ENCODE results near the gene GRPEL1. TPM values are rescaled to one million over a fixed set of nuclear protein-coding genes. Genes with fewer than 3 reads are reported as not detected.

Gene GRPEL1
- total and polyA plus RNA-seq, 10 of the 15 experiments (the other 5 are each of a cell fraction or from before 2014, with no cell fraction given) = 30.8 to 119 (median 67.6) TPM

- TF ChIP-seq CHD2 (IDR thresholded peaks at IDR 0.05; ENCODE audit: borderline replicate concordance, low read depth, low read length) (no peak), EZH2 (IDR thresholded peaks at IDR 0.05; ENCODE audit: borderline replicate concordance, control insufficient read depth, low read depth, low read length) (no peak), EED (IDR thresholded peaks at IDR 0.05; ENCODE audit: low read depth) (no peak), CBX3 (IDR thresholded peaks at IDR 0.05; ENCODE audit: borderline replicate concordance, low read depth) (no peak), CHD4 (IDR thresholded peaks at IDR 0.05) (no peak)
Measured at GRCh38 chr4:7054106-7054880, 13.6 kb downstream of the GRPEL1 start (continued).

- DNase-seq (ENCODE audit: low read depth, low spot score) (no peak), ATAC-seq (no peak), FAIRE-seq (no peak)
- H3K27ac ChIP-seq (ENCODE audit: control insufficient read depth, insufficient read depth) = no peak overlapping the region
- H2AFZ ChIP-seq (ENCODE audit: control insufficient read depth, low read depth, low read length) = no peak overlapping the region
- H3K4me3 ChIP-seq = no peak overlapping the region
- peaks cover 5% of the 10 kb centered on the region; the same call in 1 of the 2 replicates for H3K4me1 ChIP-seq (ENCODE audit: control insufficient read depth, insufficient read depth, low read length)
- H4K20me1 ChIP-seq (ENCODE audit: control insufficient read depth, insufficient read depth) = 0 out of 2 replicates have a peak, but pooled peaks cover 3% of the 10 kb centered on the region
- H3K27me3 ChIP-seq (replicated peaks in 1 of 2; ENCODE audit: control insufficient read depth in 2 of 2, insufficient read depth in 2 of 2, low read length in 1 of 2) = no peaks in the 10 kb centered on the region
- SMC1A ChIA-PET (ENCODE audit: uncharacterized antibody, unreplicated experiment) = no interaction called here
- WGBS (ENCODE audit: insufficient coverage, insufficient replicate concordance, low lambda C conversion rate, missing lambda C conversion rate) = 88% methylated on average over 20 of the region's 20 CpGs
- in situ Hi-C loops (cut with MboI) = no loop called here
- intact Hi-C loops (cut with micrococcal nuclease; ENCODE audit: unreplicated experiment) = no loop called here
- CTCF ChIA-PET = no interaction called here
- RAD21 ChIA-PET (ENCODE audit: unreplicated experiment) = no interaction called here
- H3K36me3 ChIP-seq (ENCODE audit: control insufficient read depth in 2 of 2, insufficient read depth in 2 of 2, low read length in 1 of 2) = peaks cover 14 to 19% of the 10 kb centered on the region in 2 experiments
- no peaks in the 10 kb centered on the region for H3K9me3 ChIP-seq (replicated peaks; ENCODE audit: control insufficient read depth, insufficient read depth, low read length)
- H3K4me2 ChIP-seq (ENCODE audit: control insufficient read depth, insufficient read depth) = no peak overlapping the region
- peaks cover 6% of the 10 kb centered on the region for H3K79me2 ChIP-seq (ENCODE audit: control insufficient read depth, insufficient read depth, low read length)
- no peak overlapping the region for H3K9ac ChIP-seq (ENCODE audit: control insufficient read depth, insufficient read depth, low read length)
- no TSS peak for BruUV-seq (replicated peaks)
- POLR2A ChIA-PET = no interaction called here
- TF ChIP-seq EGR1 (IDR thresholded peaks at IDR 0.05; ENCODE audit: borderline replicate concordance in 1 of 2, low read depth in 2 of 2, low read length in 2 of 2) (no peak), SMAD1 (IDR thresholded peaks at IDR 0.05; ENCODE audit: low read depth, partially characterized antibody) (no peak), FOXK2 (IDR thresholded peaks at IDR 0.05) (no peak), TCF12 (IDR thresholded peaks at IDR 0.05; ENCODE audit: low read depth, low read length) (no peak), STAT1 (conservative IDR thresholded peaks at IDR 0.05) (no peak), CBFB (IDR thresholded peaks at IDR 0.05; ENCODE audit: low read depth) (no peak), ELK1 (IDR thresholded peaks at IDR 0.05; ENCODE audit: low read depth, low read length) (no peak), SIN3A (IDR thresholded peaks at IDR 0.05; ENCODE audit: low read depth, low read length) (no peak), KDM1A (IDR thresholded peaks at IDR 0.05; ENCODE audit: borderline replicate concordance) (no peak), IKZF2 (IDR thresholded peaks at IDR 0.05) (no peak), CTCF (IDR thresholded peaks at IDR 0.05 in 2 of 3, conservative IDR thresholded peaks at IDR 0.05 in 1 of 3; ENCODE audit: control insufficient read depth in 2 of 3, extremely low read depth in 1 of 3, insufficient read depth in 1 of 3, low read depth in 3 of 3, low read length in 3 of 3) (no peak), NFXL1 (IDR thresholded peaks at IDR 0.05; ENCODE audit: borderline replicate concordance) (no peak)
- TF ChIP-seq, protein P1, sequence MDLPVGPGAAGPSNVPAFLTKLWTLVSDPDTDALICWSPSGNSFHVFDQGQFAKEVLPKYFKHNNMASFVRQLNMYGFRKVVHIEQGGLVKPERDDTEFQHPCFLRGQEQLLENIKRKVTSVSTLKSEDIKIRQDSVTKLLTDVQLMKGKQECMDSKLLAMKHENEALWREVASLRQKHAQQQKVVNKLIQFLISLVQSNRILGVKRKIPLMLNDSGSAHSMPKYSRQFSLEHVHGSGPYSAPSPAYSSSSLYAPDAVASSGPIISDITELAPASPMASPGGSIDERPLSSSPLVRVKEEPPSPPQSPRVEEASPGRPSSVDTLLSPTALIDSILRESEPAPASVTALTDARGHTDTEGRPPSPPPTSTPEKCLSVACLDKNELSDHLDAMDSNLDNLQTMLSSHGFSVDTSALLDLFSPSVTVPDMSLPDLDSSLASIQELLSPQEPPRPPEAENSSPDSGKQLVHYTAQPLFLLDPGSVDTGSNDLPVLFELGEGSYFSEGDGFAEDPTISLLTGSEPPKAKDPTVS (IDR thresholded peaks at IDR 0.05; ENCODE audit: low read depth, low read length) = no peak
Measured at GRCh38 chr4:7052923-7053715, 14.7 kb downstream of the GRPEL1 start.
